Ammon's horn (tissue), 1 donor: Measurements from ENCODE around the gene TSHZ2.
"Not testable (repeated sequence)": the region's sequence is repeated elsewhere in the genome, so short reads cannot be mapped to it uniquely, and the experiment has no call there.

ENCODE experiments used
- DNase-seq: peaks from one replicate; pipeline ENCODE4 v3.0.0-alpha.2; 2016; ENCODE audit warnings: low spot score

The TSHZ2 gene

GRCh38 chr20:53083411-53083810, 111.3 kb downstream of the TSHZ2 start:
- DNase-seq: no peak

GRCh38 chr20:53084408-53084997, 112.3 kb downstream of the TSHZ2 start:
- DNase-seq: no peak

GRCh38 chr20:53085720-53086119, 113.6 kb downstream of the TSHZ2 start:
- DNase-seq: no peak

- DNase-seq: no peak
These were observed 115.0 kb downstream of the TSHZ2 start for GRCh38 chr20:53087037-53087777.

DNA sequence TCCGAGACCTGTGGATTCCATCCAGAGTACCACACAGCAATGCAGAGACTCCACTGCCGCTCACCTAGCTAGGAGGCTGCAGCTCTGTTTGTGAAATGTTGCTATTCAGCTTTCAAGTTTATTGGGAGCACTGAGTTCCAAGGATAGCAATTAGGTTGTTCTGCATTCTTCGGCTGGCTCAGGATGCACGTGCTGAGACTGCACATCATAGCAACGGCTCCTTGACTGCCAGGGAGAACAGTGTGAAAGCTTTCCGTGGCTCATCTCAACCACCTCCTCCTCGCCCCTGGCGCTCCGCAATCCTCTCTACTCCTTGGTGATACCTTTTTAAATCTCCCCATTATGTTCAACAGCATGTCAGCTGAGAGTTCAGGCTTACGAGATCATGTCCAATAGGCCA, 116.6 kb downstream of the TSHZ2 start:
- peak; percentile 22 for DNase-seq

GRCh38 chr20:53089851-53090250, 117.7 kb downstream of the TSHZ2 start:
- DNase-seq: not testable (repeated sequence)

- no peak for DNase-seq
These were observed 119.6 kb downstream of the TSHZ2 start for GRCh38 chr20:53091789-53092188.

DNA sequence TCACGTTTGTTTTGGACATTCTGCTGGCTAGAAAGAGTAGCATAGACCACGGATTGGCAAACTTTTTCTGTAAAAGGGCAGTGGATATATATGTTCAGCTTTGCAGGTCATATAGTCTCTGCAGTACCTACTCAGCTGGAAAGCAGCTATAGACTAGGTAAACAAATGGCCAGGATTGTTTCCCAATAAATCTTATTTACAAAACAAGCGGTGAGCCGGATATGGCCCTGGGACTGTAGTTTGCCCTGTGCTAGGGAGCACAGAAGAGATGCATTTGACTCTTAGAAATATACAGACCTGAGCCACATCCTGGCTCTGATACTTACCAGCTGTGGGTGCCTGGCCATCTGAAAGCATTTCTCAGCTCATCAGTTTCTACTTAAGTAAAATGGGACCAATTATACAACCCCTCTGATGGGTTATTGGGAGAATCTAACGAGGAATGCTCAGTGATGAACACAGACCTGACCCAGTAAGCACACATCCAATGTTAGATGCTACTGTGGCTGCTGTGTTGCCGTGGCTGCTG, 120.7 kb downstream of the TSHZ2 start:
- DNase-seq: no peak

DNA sequence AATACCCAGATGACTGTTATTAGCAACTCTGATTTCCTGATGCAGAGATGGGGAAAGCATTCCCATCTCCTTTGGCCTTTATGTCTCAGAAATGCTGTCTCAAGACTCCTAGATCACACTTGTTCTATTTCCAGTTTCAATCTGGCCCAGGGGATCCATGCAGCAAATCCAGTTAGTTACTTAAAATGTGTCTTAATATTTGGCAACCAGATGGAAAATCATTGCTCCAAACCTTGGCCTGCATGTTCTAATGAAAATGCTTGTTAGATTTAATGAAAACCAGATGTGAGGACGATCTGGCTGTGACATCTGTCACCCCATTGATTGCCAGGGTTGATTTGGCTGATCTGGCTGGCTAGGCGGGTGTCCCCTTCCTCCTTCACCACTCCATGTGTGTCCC, 125.2 kb downstream of the TSHZ2 start:
- DNase-seq: no peak

GRCh38 chr20:53097791-53098190, 125.6 kb downstream of the TSHZ2 start:
- DNase-seq: no peak

DNA sequence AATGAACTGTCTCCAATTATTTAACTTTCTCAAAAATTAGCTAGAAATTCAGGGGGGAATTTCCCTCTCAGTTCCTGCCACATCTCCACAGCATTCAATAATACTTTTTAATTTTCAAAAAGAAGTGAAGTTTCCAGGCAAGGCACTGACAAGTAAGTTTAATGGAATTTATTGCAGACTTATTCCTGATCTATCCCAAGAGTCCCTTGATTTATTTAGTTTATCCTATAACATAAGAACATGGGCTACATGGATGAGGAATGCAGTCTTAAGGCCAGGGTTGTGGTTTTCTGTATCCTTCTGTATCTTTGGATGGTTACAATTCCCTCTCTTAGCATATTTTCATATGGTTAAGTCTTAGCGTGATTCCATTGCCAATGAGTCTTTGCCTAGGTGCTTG, 126.5 kb downstream of the TSHZ2 start:
- DNase-seq: no peak

- no peak for DNase-seq
These were observed 127.7 kb downstream of the TSHZ2 start for GRCh38 chr20:53099856-53100255.

GRCh38 chr20:53100476-53100911, 128.3 kb downstream of the TSHZ2 start:
- DNase-seq: no peak

- no peak for DNase-seq
These were observed 130.0 kb downstream of the TSHZ2 start for GRCh38 chr20:53101992-53102760.

GRCh38 chr20:53103124-53103523, 131.0 kb downstream of the TSHZ2 start:
- DNase-seq: no peak

DNA sequence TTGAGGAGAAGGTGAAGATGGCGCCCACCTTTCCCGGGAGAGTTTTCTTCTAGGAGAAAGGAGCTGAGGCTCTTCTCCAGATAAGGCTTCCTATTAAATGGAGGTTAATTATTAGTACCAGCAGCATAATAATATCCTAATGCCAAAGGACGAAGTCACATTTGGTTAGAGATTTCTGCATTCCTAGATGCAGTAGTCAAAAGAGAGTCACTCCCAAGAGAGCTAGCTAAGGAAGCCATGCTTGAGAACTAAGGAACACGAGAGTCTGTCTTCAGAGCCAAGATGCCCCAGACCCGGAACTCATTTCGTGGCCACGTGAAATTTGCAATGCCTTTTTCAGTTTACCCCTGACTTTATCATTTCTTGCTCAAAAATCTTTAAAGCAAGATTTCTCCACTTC, 132.7 kb downstream of the TSHZ2 start:
- no peak for DNase-seq

GRCh38 chr20:53116733-53117132, 144.6 kb downstream of the TSHZ2 start:
- DNase-seq: no peak

- no peak for DNase-seq
These were observed 150.7 kb downstream of the TSHZ2 start for GRCh38 chr20:53122853-53123252.

DNA sequence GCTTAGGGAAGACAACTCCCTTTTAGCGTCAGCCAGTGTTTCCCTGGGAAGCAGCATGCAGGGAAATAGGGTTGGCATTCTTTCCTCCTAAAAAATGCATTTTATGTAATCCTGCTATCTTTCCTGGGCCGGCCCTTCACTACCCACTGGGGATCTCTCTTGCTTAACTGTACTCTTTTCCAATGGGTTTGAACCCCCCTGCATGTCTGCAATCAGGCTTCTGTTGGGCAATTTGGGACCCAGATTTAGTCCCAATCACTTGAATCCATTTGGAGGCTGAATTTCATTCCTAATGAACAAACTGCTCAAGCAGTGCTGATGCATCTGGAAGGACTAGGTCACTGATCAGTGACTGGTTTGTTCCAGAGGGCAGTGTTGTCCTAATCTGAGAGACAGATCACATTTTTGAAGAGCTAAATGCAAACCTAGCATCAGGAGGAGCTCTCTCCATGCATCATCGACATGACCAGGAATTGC, 152.0 kb downstream of the TSHZ2 start:
- DNase-seq: no peak

DNA sequence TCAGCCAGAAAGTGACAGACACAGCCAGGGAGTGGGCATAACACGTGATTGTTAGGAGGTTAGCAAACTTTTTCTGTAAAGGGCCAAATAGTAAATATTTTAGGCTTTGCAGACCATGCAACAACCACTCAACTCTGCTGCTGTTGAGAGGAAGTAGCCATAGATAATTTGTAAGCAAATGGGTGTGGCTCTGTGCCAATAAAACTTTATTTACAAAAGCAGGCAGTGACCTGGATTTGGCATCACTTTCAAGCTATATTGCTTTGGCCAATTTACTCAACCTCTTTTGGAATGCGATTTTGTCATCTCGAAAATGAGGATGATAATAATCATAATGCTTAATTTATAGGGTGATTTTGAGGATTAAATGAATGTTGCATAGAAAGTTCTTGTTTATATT, 152.6 kb downstream of the TSHZ2 start:
- no peak for DNase-seq

- DNase-seq: no peak
These were observed 154.0 kb downstream of the TSHZ2 start for GRCh38 chr20:53126185-53126584.

DNA sequence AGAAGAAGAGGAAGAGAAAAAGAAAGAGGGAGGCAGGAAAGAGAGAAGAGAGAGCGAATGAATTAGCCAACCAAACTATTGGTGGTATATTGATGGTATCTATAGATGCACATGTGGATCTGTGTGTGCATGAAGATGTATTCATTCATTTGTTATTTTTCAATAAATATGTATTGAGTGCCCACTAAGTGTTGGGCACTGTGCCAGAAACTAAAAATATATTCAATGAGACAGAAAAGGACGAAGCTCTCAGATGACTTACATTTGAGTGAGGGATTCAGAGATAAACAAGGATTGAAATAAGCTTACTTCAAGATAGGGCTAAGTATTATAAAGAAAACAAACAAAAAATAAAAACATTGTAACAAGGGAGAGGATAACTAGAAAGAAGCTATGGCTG, 154.9 kb downstream of the TSHZ2 start:
- DNase-seq: no peak

GRCh38 chr20:53128004-53128403, 155.8 kb downstream of the TSHZ2 start:
- no peak for DNase-seq
